ENCODE results near the gene COBLL1.

Gene COBLL1

DNA sequence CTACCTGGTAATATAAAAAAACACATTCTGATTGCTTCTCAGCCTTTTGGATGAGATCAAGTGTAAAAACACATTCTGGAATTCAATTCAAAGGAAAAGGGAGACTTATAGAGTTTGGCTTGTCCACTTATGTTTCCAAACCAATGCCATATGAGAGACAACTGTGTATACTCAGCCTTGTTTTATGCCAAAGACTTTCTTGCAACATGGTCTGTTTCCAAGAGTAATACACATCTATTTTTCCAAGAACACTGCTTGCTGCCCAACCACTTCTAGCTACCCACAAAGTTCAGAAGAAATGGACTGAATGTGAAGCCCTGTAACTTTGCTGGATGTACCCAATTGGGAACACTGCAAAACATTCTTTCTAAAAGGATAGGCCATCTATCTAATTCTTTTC lies 172.3 kb downstream of the COBLL1 start:
- no peak for DNase-seq

GRCh38 chr2:164667566-164667965 lies 174.1 kb downstream of the COBLL1 start:
- DNase-seq = no peak

GRCh38 chr2:164664070-164664469 lies 177.6 kb downstream of the COBLL1 start:
- DNase-seq = no peak

DNA sequence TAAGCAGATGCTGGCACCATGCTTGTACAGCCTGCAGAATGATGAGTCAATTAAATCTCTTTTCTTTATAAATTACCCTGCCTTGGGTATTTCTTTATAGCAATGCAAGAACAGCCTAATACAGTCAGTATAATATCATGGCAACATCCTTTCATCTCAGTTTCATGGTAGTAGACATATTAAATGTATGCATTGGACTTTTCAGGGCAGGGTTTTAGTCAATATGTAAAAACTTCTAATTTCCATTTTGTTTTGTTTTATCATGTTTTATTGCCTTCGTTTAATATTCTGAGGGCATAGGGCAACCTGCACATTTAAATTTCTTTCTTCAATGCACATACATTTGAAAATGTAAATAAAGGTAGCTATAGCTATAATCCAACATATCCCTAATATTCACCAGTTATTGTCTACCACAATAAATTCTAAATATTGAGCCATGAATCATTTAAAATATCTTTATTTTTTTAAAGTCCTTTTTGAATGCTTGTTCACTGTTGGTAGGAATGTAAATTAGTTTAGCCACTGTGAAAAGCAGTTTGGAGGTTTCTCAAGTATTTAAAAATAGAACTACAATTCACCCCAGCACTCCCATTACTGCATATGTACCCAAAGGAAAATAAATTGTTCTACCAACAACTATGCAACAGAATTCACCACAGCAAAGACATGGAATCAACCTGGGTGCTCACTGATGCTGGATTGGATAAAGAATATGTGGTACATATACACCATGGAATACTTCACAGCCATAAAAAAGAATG lies 178.6 kb downstream of the COBLL1 start:
- DNase-seq = no peak

DNA sequence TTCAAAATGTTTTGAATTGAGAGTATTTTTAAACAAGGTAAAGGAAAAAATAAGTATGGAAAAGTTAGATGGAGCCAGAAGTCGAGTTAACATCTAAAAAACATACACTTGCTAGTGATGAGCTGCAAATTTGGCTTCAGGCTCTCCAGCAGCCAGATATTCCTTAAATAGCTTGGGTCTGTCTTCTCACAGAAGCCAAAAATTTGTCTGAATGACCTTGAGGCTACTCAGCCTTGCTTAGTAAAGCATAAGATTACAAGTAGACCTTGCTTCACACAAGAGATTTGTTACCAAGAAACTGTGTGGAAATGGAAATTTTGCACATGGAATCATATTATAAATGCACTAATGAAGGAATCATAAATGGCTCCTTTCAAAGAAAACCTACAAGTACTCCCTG lies 179.6 kb downstream of the COBLL1 start:
- no peak for DNase-seq

GRCh38 chr2:164661349-164661748 lies 180.3 kb downstream of the COBLL1 start:
- no peak for DNase-seq

- no peak for DNase-seq
Measured at GRCh38 chr2:164657129-164657528, 184.5 kb downstream of the COBLL1 start.

- no peak for DNase-seq
Measured at GRCh38 chr2:164655750-164656149, 185.9 kb downstream of the COBLL1 start.

DNA sequence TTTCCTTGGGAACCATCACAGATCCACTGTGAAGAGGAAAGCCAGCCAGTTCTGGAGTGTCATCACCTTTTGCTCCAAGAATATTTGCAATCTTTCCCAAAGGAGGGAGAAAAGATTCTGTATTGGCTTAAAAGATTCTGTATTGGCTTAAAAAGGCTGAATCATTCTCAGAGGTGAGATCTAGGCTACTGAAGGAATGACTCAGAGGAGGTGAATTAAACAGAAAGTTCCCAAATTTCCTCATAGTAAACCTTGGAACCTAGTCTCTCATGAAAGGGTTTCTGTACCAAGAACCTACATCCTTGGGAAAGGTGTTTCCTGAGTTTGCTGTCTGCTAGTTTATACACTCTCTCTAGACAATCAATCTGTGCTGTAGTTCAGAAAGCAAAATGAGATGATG lies 186.3 kb downstream of the COBLL1 start:
- no peak for DNase-seq

DNA sequence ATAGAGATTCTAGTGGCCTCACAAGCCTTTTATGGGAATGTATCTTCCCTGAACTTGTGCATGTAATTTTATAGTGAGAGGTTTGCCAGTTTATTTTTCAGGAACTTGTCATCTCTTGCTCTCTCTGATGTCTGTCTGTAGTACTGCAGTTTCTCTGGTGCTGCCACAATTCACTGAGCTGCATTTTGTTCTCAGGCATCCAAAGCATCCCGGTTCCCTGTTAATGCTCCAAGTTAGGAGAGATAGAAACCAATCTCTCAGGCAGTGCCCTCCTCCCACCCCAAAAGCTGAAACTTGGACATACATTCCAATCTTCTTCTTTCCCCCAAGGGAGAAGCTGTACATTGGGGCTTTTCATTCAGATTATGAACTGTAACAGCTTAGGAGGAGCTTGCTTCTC lies 190.3 kb downstream of the COBLL1 start:
- DNase-seq = no peak

DNA sequence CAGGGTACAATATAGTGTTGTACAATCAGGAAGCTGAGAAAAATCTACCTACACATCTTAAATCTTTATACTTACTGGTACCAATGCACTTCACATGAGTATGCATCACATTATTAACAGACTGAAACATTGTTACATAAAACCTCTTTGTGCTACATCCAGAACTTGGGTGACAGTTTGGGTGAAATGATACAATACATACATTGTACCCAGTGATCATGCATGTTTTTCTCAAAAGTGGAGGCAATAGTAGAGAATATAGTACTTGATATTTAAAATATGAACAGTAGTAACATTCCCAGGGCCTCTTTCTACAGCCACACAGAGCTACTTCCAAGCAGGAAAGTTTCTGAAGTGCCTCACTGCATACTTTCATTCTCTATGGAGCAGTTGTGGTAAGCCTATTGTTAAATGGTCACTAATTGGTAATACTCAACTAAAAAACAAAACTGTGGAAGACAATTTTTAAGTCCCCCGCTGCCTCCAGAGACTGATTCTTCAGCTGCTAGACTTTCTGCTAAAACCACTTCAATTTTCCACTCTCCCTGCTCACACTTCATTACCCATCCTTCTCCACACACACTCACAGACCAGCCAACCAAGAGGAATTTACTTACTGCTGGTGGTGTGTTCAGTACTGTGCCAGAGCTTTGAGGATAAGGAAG lies 197.5 kb downstream of the COBLL1 start:
- no peak for DNase-seq

GRCh38 chr2:164642946-164643555 lies 198.6 kb downstream of the COBLL1 start:
- DNase-seq = no peak

DNA sequence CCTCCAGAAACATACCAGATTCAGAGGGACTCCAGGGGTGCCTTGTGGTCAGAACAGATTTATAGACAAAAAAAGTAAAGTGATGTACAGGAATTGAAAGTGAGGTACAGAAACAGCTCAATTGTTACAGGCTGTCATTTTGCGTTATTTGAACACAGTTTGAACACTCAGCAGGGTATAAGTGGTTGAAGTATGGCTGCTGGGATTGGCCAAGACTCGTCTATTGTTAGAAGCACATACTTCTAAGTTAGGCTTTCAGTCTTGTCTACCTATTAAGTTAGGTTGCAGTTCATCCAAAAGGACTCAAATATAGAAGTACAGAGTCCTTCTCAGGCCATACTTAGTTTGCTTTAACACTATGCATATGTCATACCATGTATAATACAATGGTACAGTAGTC lies 199.4 kb downstream of the COBLL1 start:
- DNase-seq = no peak
